Vagina (tissue), 2 donors: Measurements from ENCODE around the gene MCOLN3. TPM values are rescaled to one million over a fixed set of nuclear protein-coding genes. Genes with fewer than 3 reads are reported as not detected.
"Not testable (repeated sequence)": the region's sequence is repeated elsewhere in the genome, so short reads cannot be mapped to it uniquely, and the experiment has no call there.

Experiments
- DNase-seq, 2 donors: peaks; one replicate each; pipeline ENCODE4 v3.0.0-alpha.2; 2017; ENCODE audit errors: extremely low spot score in 2 of 2
- H3K27ac ChIP-seq: fragments of 200-600 bp; sonication (generic); one replicate; pipeline ENCODE4 v1.5.1; 2019
- H3K27me3 ChIP-seq: fragments of 200-600 bp; sonication (generic); one replicate; pipeline ENCODE4 v1.5.1; 2019
- H3K36me3 ChIP-seq, 2 donors: fragments of 200-600 bp; sonication (generic); one replicate each; pipeline ENCODE4 v1.5.1; 2017 to 2019
- H3K4me1 ChIP-seq: fragments of 200-600 bp; sonication (generic); one replicate; pipeline ENCODE4 v1.5.1; 2019
- H3K4me3 ChIP-seq, 2 donors: fragments of 200-600 bp; sonication (generic); 1 replicate in 1 of 2; 2 replicates in 1 of 2; pipeline ENCODE4 v1.5.1; 2016 to 2019
- H3K9me3 ChIP-seq: fragments of 200-600 bp; sonication (generic); one replicate; pipeline ENCODE4 v1.5.1; 2019
- CTCF ChIP-seq, 3 experiments: fragments of 450-650 bp in 2 of 3; fragments of 200-600 bp in 1 of 3; sonication (generic) in 1 of 3; IDR thresholded peaks; one replicate each; pipeline ENCODE4 v1.5.1; 2017 to 2019; ENCODE audit warnings: antibody characterized with exemption in 3 of 3, mild to moderate bottlenecking in 2 of 3, moderate library complexity in 2 of 3
- POLR2A ChIP-seq, 2 donors: fragments of 450-650 bp; IDR thresholded peaks; one replicate each; pipeline ENCODE4 v1.6.1; 2017; ENCODE audit warnings: antibody characterized with exemption in 2 of 2, mild to moderate bottlenecking in 2 of 2, moderate library complexity in 2 of 2
- POLR2AphosphoS5 ChIP-seq, 2 donors: sonication (generic); formaldehyde crosslinking; IDR thresholded peaks; one replicate each; pipeline ENCODE4 v1.9.0; 2017; ENCODE audit warnings: antibody characterized with exemption in 2 of 2, mild to moderate bottlenecking in 2 of 2, low read depth in 1 of 2; ENCODE audit not compliant: insufficient read depth in 1 of 2
- intact Hi-C: fragments of 100-400 bp; cut with DNase I; formaldehyde crosslinking; loops from one replicate; pipeline ENCODE4 v1.15.1; 2023
- total RNA-seq: library from RNA; depleted of rRNA; stranded (reverse); fragments of >200 nt; gene quantifications from one replicate; pipeline ENCODE4 v1.2.3, GENCODE V29; 2016

The MCOLN3 gene
- total RNA-seq, 1 donor from 2014 or later, result 5.6 TPM

- DNase-seq, result no peak
- H3K27me3 ChIP-seq, result no peaks in the 10 kb centered on the region
- no peaks in the 10 kb centered on the region for H3K9me3 ChIP-seq
- intact Hi-C loops, result no loop called here
- no peak overlapping the region for H3K27ac ChIP-seq
- no peak for TF ChIP-seq CTCF (IDR thresholded peaks at IDR 0.05)
- TF ChIP-seq POLR2AphosphoS5 (IDR thresholded peaks at IDR 0.05; ENCODE audit: insufficient read depth in 1 of 2, low read depth in 1 of 2), result no peak
- TF ChIP-seq POLR2A (IDR thresholded peaks at IDR 0.05), result no peak
- peaks cover 2% of the 10 kb centered on the region for H3K4me1 ChIP-seq
- H3K4me3 ChIP-seq, result no peak overlapping the region
- H3K36me3 ChIP-seq, result no peaks in the 10 kb centered on the region
Measured at GRCh38 chr1:84991097-84991920, 57.0 kb downstream of the MCOLN3 start.

- DNase-seq, result no peak
- intact Hi-C loops, result no loop called here
- Histone ChIP-seq H3K36me3 (no peaks in the 10 kb centered on the region), H3K27ac (no peak overlapping the region), H3K4me3 (no peak overlapping the region), H3K4me1 (no peaks in the 10 kb centered on the region), H3K9me3 (no peaks in the 10 kb centered on the region), H3K27me3 (no peaks in the 10 kb centered on the region)
- TF ChIP-seq POLR2A (IDR thresholded peaks at IDR 0.05) (no peak), CTCF (IDR thresholded peaks at IDR 0.05) (no peak), POLR2AphosphoS5 (IDR thresholded peaks at IDR 0.05; ENCODE audit: insufficient read depth in 1 of 2, low read depth in 1 of 2) (no peak)
Measured at GRCh38 chr1:84988588-84988987, 59.7 kb downstream of the MCOLN3 start.

GRCh38 chr1:84986561-84986960, 61.7 kb downstream of the MCOLN3 start:
- H3K4me1 ChIP-seq, H3K9me3 ChIP-seq, H3K36me3 ChIP-seq, H3K4me3 ChIP-seq, H3K27ac ChIP-seq, DNase-seq, H3K27me3 ChIP-seq, intact Hi-C loops: not testable (repeated sequence)

GRCh38 chr1:84985365-84985764, 62.9 kb downstream of the MCOLN3 start:
- TF ChIP-seq POLR2A (IDR thresholded peaks at IDR 0.05), result no peak
- no peak for DNase-seq
- Histone ChIP-seq H3K4me1 (no peaks in the 10 kb centered on the region), H3K4me3 (no peak overlapping the region), H3K36me3 (no peaks in the 10 kb centered on the region), H3K27me3 (no peaks in the 10 kb centered on the region), H3K27ac (no peak overlapping the region), H3K9me3 (no peaks in the 10 kb centered on the region)
- intact Hi-C loops, result no loop called here

GRCh38 chr1:84982395-84982794, 65.9 kb downstream of the MCOLN3 start:
- DNase-seq, result no peak
- Histone ChIP-seq H3K9me3 (no peaks in the 10 kb centered on the region), H3K4me3 (no peak overlapping the region), H3K27me3 (no peaks in the 10 kb centered on the region), H3K27ac (no peak overlapping the region), H3K4me1 (no peaks in the 10 kb centered on the region), H3K36me3 (no peaks in the 10 kb centered on the region)
- TF ChIP-seq CTCF (IDR thresholded peaks at IDR 0.05), result no peak
- no peak for TF ChIP-seq POLR2AphosphoS5 (IDR thresholded peaks at IDR 0.05; ENCODE audit: insufficient read depth in 1 of 2, low read depth in 1 of 2)
- no peak for TF ChIP-seq POLR2A (IDR thresholded peaks at IDR 0.05)
- intact Hi-C loops, result no loop called here

GRCh38 chr1:84975035-84975434, 73.3 kb downstream of the MCOLN3 start:
- H3K36me3 ChIP-seq, result no peaks in the 10 kb centered on the region
- H3K4me3 ChIP-seq, result no peak overlapping the region
- no peak for DNase-seq
- intact Hi-C loops, result no loop called here
- no peaks in the 10 kb centered on the region for H3K9me3 ChIP-seq
- no peak overlapping the region for H3K27ac ChIP-seq
- no peak for TF ChIP-seq POLR2A (IDR thresholded peaks at IDR 0.05)
- TF ChIP-seq CTCF (IDR thresholded peaks at IDR 0.05), result no peak
- no peak for TF ChIP-seq POLR2AphosphoS5 (IDR thresholded peaks at IDR 0.05; ENCODE audit: insufficient read depth in 1 of 2, low read depth in 1 of 2)
- no peaks in the 10 kb centered on the region for H3K27me3 ChIP-seq
- no peaks in the 10 kb centered on the region for H3K4me1 ChIP-seq
